Endothelial cell of umbilical vein (primary cell): ENCODE measurements around the gene RNF138. TPM values are rescaled to one million over a fixed set of nuclear protein-coding genes. Genes with fewer than 3 reads are reported as not detected.

Source experiments
- BruUV-seq: library from RNA; stranded (reverse); fragments of 400-500 nt; replicated peaks from 2 replicates; lab custom pipeline; 2021; lab: Mats Ljungman, UMichigan
- CTCF ChIA-PET: fragments of 300-600, 350-600 bp; sonication (Branson Sonifier 250); formaldehyde crosslinking; loops from one replicate; lab custom pipeline; 2021; ENCODE audit warnings: antibody characterized with exemption, inconsistent platforms; lab: Charles Lee
- POLR2A ChIA-PET: fragments of 300-600, 350-600 bp; sonication (Branson Sonifier 250); formaldehyde crosslinking; loops from one replicate; lab custom pipeline; 2021; ENCODE audit warnings: antibody characterized with exemption, inconsistent platforms; lab: Charles Lee
- DNase-seq: peaks from one replicate; pipeline ENCODE4 v3.0.0-alpha.2; 2011; ENCODE audit warnings: low read depth, low spot score
- FAIRE-seq: peaks from 2 replicates; lab custom pipeline; 2011; peaks lifted over from hg19 to GRCh38; lab: Jason Lieb, UNC
- H2AFZ ChIP-seq: 2 replicates; pipeline ENCODE4 v1.6.0; 2012; ENCODE audit warnings: low read depth, low read length, control low read depth, inconsistent platforms
- H3K27ac ChIP-seq: 2 replicates; pipeline ENCODE4 v1.5.1; 2011; ENCODE audit warnings: low read depth, mild to moderate bottlenecking, control low read depth, low read length, moderate library complexity; ENCODE audit not compliant: insufficient read depth
- H3K27me3 ChIP-seq, 2 experiments: 2 replicates each; pipeline versions ENCODE4 v1.6.0 to v1.6.1; 2011; ENCODE audit warnings: low read length in 2 of 2, mixed read lengths in 1 of 2; ENCODE audit not compliant: control insufficient read depth in 2 of 2, insufficient read depth in 2 of 2
- H3K36me3 ChIP-seq, 2 experiments: 2 replicates in 1 of 2; 3 replicates in 1 of 2; pipeline ENCODE4 v1.5.1; 2011; ENCODE audit warnings: low read length in 2 of 2, mild to moderate bottlenecking in 1 of 2, moderate library complexity in 1 of 2; ENCODE audit not compliant: control insufficient read depth in 2 of 2, insufficient read depth in 2 of 2; ENCODE audit errors: extremely low read depth in 1 of 2
- H3K4me1 ChIP-seq: 3 replicates; pipeline ENCODE4 v1.5.1; 2011; ENCODE audit warnings: mild to moderate bottlenecking, low read length; ENCODE audit not compliant: control insufficient read depth, insufficient read depth; ENCODE audit errors: extremely low read depth
- H3K4me2 ChIP-seq: 2 replicates; pipeline ENCODE4 v1.6.1; 2011; ENCODE audit warnings: low read length, control low read depth, mixed read lengths; ENCODE audit not compliant: insufficient read depth
- H3K4me3 ChIP-seq, 3 experiments: fragments of 200-600 bp in 1 of 3; sonication (generic), shearing (Covaris generic) in 1 of 3; replicated peaks in 1 of 3; 2 replicates each; pipeline ENCODE4 v1.5.1; 2011 to 2016; ENCODE audit warnings: control low read depth in 3 of 3, low read length in 3 of 3, mild to moderate bottlenecking in 2 of 3, inconsistent platforms in 1 of 3, low read depth in 1 of 3, moderate library complexity in 1 of 3; ENCODE audit not compliant: insufficient read depth in 1 of 3
- H3K79me2 ChIP-seq: 2 replicates; pipeline ENCODE4 v1.6.0; 2012; ENCODE audit warnings: low read length, inconsistent platforms; ENCODE audit not compliant: control insufficient read depth, insufficient read depth
- H3K9ac ChIP-seq: replicated peaks from 2 replicates; pipeline ENCODE3; 2011; ENCODE audit warnings: low read length, control low read depth; ENCODE audit not compliant: insufficient read depth; ENCODE audit errors: extremely low read depth
- H3K9me1 ChIP-seq: replicated peaks from 3 replicates; pipeline ENCODE4 v1.6.0; 2011; ENCODE audit warnings: mild to moderate bottlenecking, low read length; ENCODE audit not compliant: control insufficient read depth, insufficient read depth; ENCODE audit errors: extremely low read depth
- H3K9me3 ChIP-seq: replicated peaks from 2 replicates; pipeline ENCODE4 v1.5.1; 2012; ENCODE audit warnings: low read length, inconsistent platforms; ENCODE audit not compliant: control insufficient read depth, insufficient read depth
- H4K20me1 ChIP-seq: replicated peaks from 2 replicates; pipeline ENCODE3; 2011; ENCODE audit warnings: mild to moderate bottlenecking, low read length; ENCODE audit not compliant: control insufficient read depth, insufficient read depth; ENCODE audit errors: extremely low read depth
- CTCF ChIP-seq, 2 donors: IDR thresholded peaks; 1 replicate in 1 of 2; 2 replicates in 1 of 2; pipeline ENCODE4 v1.5.1; 2011; ENCODE audit warnings: low read length in 2 of 2, mild to moderate bottlenecking in 2 of 2, moderate library complexity in 2 of 2, control low read depth in 1 of 2, inconsistent platforms in 1 of 2, low read depth in 1 of 2; ENCODE audit not compliant: insufficient read depth in 1 of 2; ENCODE audit errors: extremely low read depth in 1 of 2
- EZH2 ChIP-seq: IDR thresholded peaks from 2 replicates; pipeline ENCODE4 v1.6.1; 2012; ENCODE audit warnings: borderline replicate concordance, low read depth, mild to moderate bottlenecking, moderate library complexity, low read length, inconsistent platforms; ENCODE audit not compliant: severe bottlenecking
- FOS ChIP-seq: IDR thresholded peaks from 2 replicates; pipeline ENCODE4 v1.6.1; 2011; ENCODE audit warnings: mild to moderate bottlenecking, low read length, moderate library complexity, borderline replicate concordance; ENCODE audit not compliant: insufficient read depth
- GATA2 ChIP-seq: IDR thresholded peaks from 2 replicates; pipeline ENCODE4 v1.7.0; 2011; ENCODE audit warnings: low read depth, mild to moderate bottlenecking, moderate library complexity, mixed read lengths, low read length; ENCODE audit not compliant: insufficient read length, insufficient read depth
- JUN ChIP-seq: IDR thresholded peaks from 2 replicates; pipeline ENCODE4 v1.6.1; 2011; ENCODE audit warnings: borderline replicate concordance, low read depth; ENCODE audit not compliant: insufficient read length, insufficient read depth
- MAX ChIP-seq: IDR thresholded peaks from 2 replicates; pipeline ENCODE4 v1.6.1; 2011; ENCODE audit not compliant: insufficient read depth, insufficient read length
- MYC ChIP-seq: IDR thresholded peaks from one replicate; pipeline ENCODE4 v1.6.1; 2011; ENCODE audit warnings: mild to moderate bottlenecking, low read depth, low read length
- POLR2A ChIP-seq: IDR thresholded peaks from 2 replicates; pipeline ENCODE4 v1.6.1; 2012; ENCODE audit warnings: low read depth, mild to moderate bottlenecking, control low read depth, low read length
- POLR2AphosphoS5 ChIP-seq: IDR thresholded peaks from 2 replicates; pipeline ENCODE4 v1.6.1; 2012; ENCODE audit warnings: low read depth, mild to moderate bottlenecking, control low read depth, low read length, moderate library complexity; ENCODE audit not compliant: insufficient read depth
- dilution Hi-C: fragments of 300-500 bp; cut with MboI; formaldehyde crosslinking; loops from one replicate; pipeline ENCODE4 v1.15.0; 2019; ENCODE audit warnings: low sequenced_read_pairs; ENCODE audit not compliant: extremely low pct_ligation_motif_present
- intact Hi-C: fragments of 100-400 bp; cut with micrococcal nuclease; formaldehyde crosslinking; loops from one replicate; pipeline ENCODE4 v1.10.0; 2022
- polyA plus RNA-seq, 4 experiments: library from polyadenylated mRNA; depleted of rRNA in 3 of 4; stranded (reverse) in 3 of 4; unstranded in 1 of 4; fragments of >200 nt; gene quantifications; 2 replicates each; pipeline versions ENCODE4 v1.2.1 to v1.2.3, GENCODE V29; 2011 to 2012; ENCODE audit warnings: missing spikeins in 1 of 4
- total RNA-seq: library from RNA; stranded (reverse); gene quantifications from 2 replicates; pipeline ENCODE4 v1.2.3, GENCODE V29; 2021

The RNF138 gene
- total and polyA plus RNA-seq, 2 donors (not counting 3 experiments of a cell fraction or from before 2014, with no cell fraction given): 14.7 to 24.6 TPM

GRCh38 chr18:32152705-32153448 lies 61.2 kb downstream of the RNF138 start:
- no peak for DNase-seq
- Histone ChIP-seq H3K27me3 (peaks cover 7 to 8% of the 10 kb centered on the region in 2 experiments), H3K79me2 (no peaks in the 10 kb centered on the region), H2AFZ (no peak overlapping the region), H3K4me1 (no peaks in the 10 kb centered on the region), H3K27ac (no peak overlapping the region), H3K9me1 (no peaks in the 10 kb centered on the region), H3K4me3 (no peak overlapping the region), H3K9me3 (no peaks in the 10 kb centered on the region), H3K4me2 (no peak overlapping the region), H4K20me1 (no peaks in the 10 kb centered on the region), H3K9ac (no peak overlapping the region), H3K36me3 (no peaks in the 10 kb centered on the region)
- POLR2A ChIA-PET: no interaction called here
- TF ChIP-seq FOS (no peak), GATA2 (no peak), EZH2 (no peak), CTCF (IDR thresholded peaks at IDR 0.05; ENCODE audit: extremely low read depth in 1 of 2, insufficient read depth in 1 of 2, low read depth in 1 of 2, low read length in 2 of 2) (no peak), POLR2A (no peak), MAX (no peak), POLR2AphosphoS5 (no peak), JUN (no peak), MYC (no peak)
- CTCF ChIA-PET: interaction anchor here (1.7 to 2.1 kb wide), 2 partner anchors 7 to 399 kb away, joined by 3 to 6 read pairs; no protein-coding TSS in a partner anchor
- BruUV-seq: no TSS peak
- intact Hi-C loops: no loop called here
- FAIRE-seq: no peak
- dilution Hi-C loops: no loop called here
